Endothelial cell of umbilical vein (primary cell): Measurements from ENCODE around the gene CDC34. TPM values are rescaled to one million over a fixed set of nuclear protein-coding genes. Genes with fewer than 3 reads are reported as not detected.

ENCODE experiments used
- BruUV-seq: library from RNA; stranded (reverse); fragments of 400-500 nt; replicated peaks from 2 replicates; lab custom pipeline; 2021; lab: Mats Ljungman, UMichigan
- CTCF ChIA-PET: fragments of 300-600, 350-600 bp; sonication (Branson Sonifier 250); formaldehyde crosslinking; loops from one replicate; lab custom pipeline; 2021; ENCODE audit warnings: antibody characterized with exemption, inconsistent platforms; lab: Charles Lee
- POLR2A ChIA-PET: fragments of 300-600, 350-600 bp; sonication (Branson Sonifier 250); formaldehyde crosslinking; loops from one replicate; lab custom pipeline; 2021; ENCODE audit warnings: antibody characterized with exemption, inconsistent platforms; lab: Charles Lee
- DNase-seq: peaks from one replicate; pipeline ENCODE4 v3.0.0-alpha.2; 2011; ENCODE audit warnings: low read depth, low spot score
- FAIRE-seq: peaks from 2 replicates; lab custom pipeline; 2011; peaks lifted over from hg19 to GRCh38; lab: Jason Lieb, UNC
- H2AFZ ChIP-seq: 2 replicates; pipeline ENCODE4 v1.6.0; 2012; ENCODE audit warnings: low read depth, low read length, control low read depth, inconsistent platforms
- H3K27ac ChIP-seq: 2 replicates; pipeline ENCODE4 v1.5.1; 2011; ENCODE audit warnings: low read depth, mild to moderate bottlenecking, control low read depth, low read length, moderate library complexity; ENCODE audit not compliant: insufficient read depth
- H3K27me3 ChIP-seq, 2 experiments: 2 replicates each; pipeline versions ENCODE4 v1.6.0 to v1.6.1; 2011; ENCODE audit warnings: low read length in 2 of 2, mixed read lengths in 1 of 2; ENCODE audit not compliant: control insufficient read depth in 2 of 2, insufficient read depth in 2 of 2
- H3K36me3 ChIP-seq, 2 experiments: 2 replicates in 1 of 2; 3 replicates in 1 of 2; pipeline ENCODE4 v1.5.1; 2011; ENCODE audit warnings: low read length in 2 of 2, mild to moderate bottlenecking in 1 of 2, moderate library complexity in 1 of 2; ENCODE audit not compliant: control insufficient read depth in 2 of 2, insufficient read depth in 2 of 2; ENCODE audit errors: extremely low read depth in 1 of 2
- H3K4me1 ChIP-seq: 3 replicates; pipeline ENCODE4 v1.5.1; 2011; ENCODE audit warnings: mild to moderate bottlenecking, low read length; ENCODE audit not compliant: control insufficient read depth, insufficient read depth; ENCODE audit errors: extremely low read depth
- H3K4me2 ChIP-seq: 2 replicates; pipeline ENCODE4 v1.6.1; 2011; ENCODE audit warnings: low read length, control low read depth, mixed read lengths; ENCODE audit not compliant: insufficient read depth
- H3K4me3 ChIP-seq, 3 experiments: fragments of 200-600 bp in 1 of 3; sonication (generic), shearing (Covaris generic) in 1 of 3; replicated peaks in 1 of 3; 2 replicates each; pipeline ENCODE4 v1.5.1; 2011 to 2016; ENCODE audit warnings: control low read depth in 3 of 3, low read length in 3 of 3, mild to moderate bottlenecking in 2 of 3, inconsistent platforms in 1 of 3, low read depth in 1 of 3, moderate library complexity in 1 of 3; ENCODE audit not compliant: insufficient read depth in 1 of 3
- H3K79me2 ChIP-seq: 2 replicates; pipeline ENCODE4 v1.6.0; 2012; ENCODE audit warnings: low read length, inconsistent platforms; ENCODE audit not compliant: control insufficient read depth, insufficient read depth
- H3K9ac ChIP-seq: replicated peaks from 2 replicates; pipeline ENCODE3; 2011; ENCODE audit warnings: low read length, control low read depth; ENCODE audit not compliant: insufficient read depth; ENCODE audit errors: extremely low read depth
- H3K9me1 ChIP-seq: replicated peaks from 3 replicates; pipeline ENCODE4 v1.6.0; 2011; ENCODE audit warnings: mild to moderate bottlenecking, low read length; ENCODE audit not compliant: control insufficient read depth, insufficient read depth; ENCODE audit errors: extremely low read depth
- H3K9me3 ChIP-seq: replicated peaks from 2 replicates; pipeline ENCODE4 v1.5.1; 2012; ENCODE audit warnings: low read length, inconsistent platforms; ENCODE audit not compliant: control insufficient read depth, insufficient read depth
- H4K20me1 ChIP-seq: replicated peaks from 2 replicates; pipeline ENCODE3; 2011; ENCODE audit warnings: mild to moderate bottlenecking, low read length; ENCODE audit not compliant: control insufficient read depth, insufficient read depth; ENCODE audit errors: extremely low read depth
- CTCF ChIP-seq, 2 donors: IDR thresholded peaks; 1 replicate in 1 of 2; 2 replicates in 1 of 2; pipeline ENCODE4 v1.5.1; 2011; ENCODE audit warnings: low read length in 2 of 2, mild to moderate bottlenecking in 2 of 2, moderate library complexity in 2 of 2, control low read depth in 1 of 2, inconsistent platforms in 1 of 2, low read depth in 1 of 2; ENCODE audit not compliant: insufficient read depth in 1 of 2; ENCODE audit errors: extremely low read depth in 1 of 2
- EZH2 ChIP-seq: IDR thresholded peaks from 2 replicates; pipeline ENCODE4 v1.6.1; 2012; ENCODE audit warnings: borderline replicate concordance, low read depth, mild to moderate bottlenecking, moderate library complexity, low read length, inconsistent platforms; ENCODE audit not compliant: severe bottlenecking
- FOS ChIP-seq: IDR thresholded peaks from 2 replicates; pipeline ENCODE4 v1.6.1; 2011; ENCODE audit warnings: mild to moderate bottlenecking, low read length, moderate library complexity, borderline replicate concordance; ENCODE audit not compliant: insufficient read depth
- GATA2 ChIP-seq: IDR thresholded peaks from 2 replicates; pipeline ENCODE4 v1.7.0; 2011; ENCODE audit warnings: low read depth, mild to moderate bottlenecking, moderate library complexity, mixed read lengths, low read length; ENCODE audit not compliant: insufficient read length, insufficient read depth
- JUN ChIP-seq: IDR thresholded peaks from 2 replicates; pipeline ENCODE4 v1.6.1; 2011; ENCODE audit warnings: borderline replicate concordance, low read depth; ENCODE audit not compliant: insufficient read length, insufficient read depth
- MAX ChIP-seq: IDR thresholded peaks from 2 replicates; pipeline ENCODE4 v1.6.1; 2011; ENCODE audit not compliant: insufficient read depth, insufficient read length
- MYC ChIP-seq: IDR thresholded peaks from one replicate; pipeline ENCODE4 v1.6.1; 2011; ENCODE audit warnings: mild to moderate bottlenecking, low read depth, low read length
- POLR2A ChIP-seq: IDR thresholded peaks from 2 replicates; pipeline ENCODE4 v1.6.1; 2012; ENCODE audit warnings: low read depth, mild to moderate bottlenecking, control low read depth, low read length
- POLR2AphosphoS5 ChIP-seq: IDR thresholded peaks from 2 replicates; pipeline ENCODE4 v1.6.1; 2012; ENCODE audit warnings: low read depth, mild to moderate bottlenecking, control low read depth, low read length, moderate library complexity; ENCODE audit not compliant: insufficient read depth
- dilution Hi-C: fragments of 300-500 bp; cut with MboI; formaldehyde crosslinking; loops from one replicate; pipeline ENCODE4 v1.15.0; 2019; ENCODE audit warnings: low sequenced_read_pairs; ENCODE audit not compliant: extremely low pct_ligation_motif_present
- intact Hi-C: fragments of 100-400 bp; cut with micrococcal nuclease; formaldehyde crosslinking; loops from one replicate; pipeline ENCODE4 v1.10.0; 2022
- polyA plus RNA-seq, 4 experiments: library from polyadenylated mRNA; depleted of rRNA in 3 of 4; stranded (reverse) in 3 of 4; unstranded in 1 of 4; fragments of >200 nt; gene quantifications; 2 replicates each; pipeline versions ENCODE4 v1.2.1 to v1.2.3, GENCODE V29; 2011 to 2012; ENCODE audit warnings: missing spikeins in 1 of 4
- total RNA-seq: library from RNA; stranded (reverse); gene quantifications from 2 replicates; pipeline ENCODE4 v1.2.3, GENCODE V29; 2021

The CDC34 gene
- total and polyA plus RNA-seq, 2 donors (not counting 3 experiments of a cell fraction or from before 2014, with no cell fraction given): 90.4 to 92.9 TPM

DNA sequence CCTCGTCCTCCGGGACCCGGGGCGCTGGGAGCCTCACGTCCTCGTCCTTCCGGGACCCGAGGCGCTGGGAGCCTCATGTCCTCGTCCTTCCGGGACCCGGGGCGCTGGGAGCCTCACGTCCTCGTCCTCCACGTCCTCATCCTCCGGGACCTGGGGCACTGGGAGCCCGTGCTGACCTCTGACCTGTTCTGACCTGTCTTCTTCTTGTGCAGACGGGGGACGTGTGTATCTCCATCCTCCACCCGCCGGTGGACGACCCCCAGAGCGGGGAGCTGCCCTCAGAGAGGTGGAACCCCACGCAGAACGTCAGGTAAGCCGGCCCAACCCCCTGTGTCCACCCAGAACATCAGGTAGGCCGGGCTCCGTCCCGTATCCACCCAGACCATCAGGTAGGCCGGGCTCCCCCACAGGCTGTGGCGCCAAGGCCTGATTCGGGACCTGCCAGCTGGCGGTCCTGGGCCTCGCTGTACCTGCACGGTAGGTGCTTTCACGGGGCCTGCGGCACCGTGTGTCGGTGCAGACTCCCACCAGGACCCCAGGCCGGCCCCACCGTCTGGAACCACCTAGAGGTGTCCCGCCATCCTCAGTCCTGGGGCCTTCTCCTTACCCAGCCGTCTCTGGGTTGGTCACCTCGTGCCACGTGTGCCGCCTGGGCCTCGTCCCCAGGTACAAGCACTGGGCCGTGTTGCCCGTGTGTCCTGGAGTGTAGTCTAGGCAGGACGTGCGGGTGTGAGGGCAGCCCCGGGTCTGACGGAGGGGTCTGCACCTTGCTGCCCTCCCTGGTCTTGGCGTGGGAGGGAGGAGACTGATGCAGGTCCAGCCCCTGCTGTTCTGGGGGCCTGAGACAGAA lies 4.7 kb downstream of the CDC34 start:
- Histone ChIP-seq H3K27me3 (no peaks in the 10 kb centered on the region), H3K9me1 (no peaks in the 10 kb centered on the region), H3K79me2 (peaks cover 46% of the 10 kb centered on the region), H2AFZ (no peak overlapping the region), H4K20me1 (no peaks in the 10 kb centered on the region), H3K36me3 (peaks cover 5 to 39% of the 10 kb centered on the region in 2 experiments), H3K9me3 (no peaks in the 10 kb centered on the region), H3K4me3 (no peak overlapping the region), H3K4me1 (peaks cover 13% of the 10 kb centered on the region), H3K4me2 (no peak overlapping the region), H3K27ac (no peak overlapping the region), H3K9ac (no peak overlapping the region)
- POLR2A ChIA-PET: no interaction called here
- CTCF ChIA-PET: no interaction called here
- no peak for TF ChIP-seq MYC
- no peak for TF ChIP-seq MAX
- TF ChIP-seq POLR2AphosphoS5: no peak
- TF ChIP-seq POLR2A: no peak
- no peak for TF ChIP-seq EZH2
- TF ChIP-seq CTCF (IDR thresholded peaks at IDR 0.05; ENCODE audit: extremely low read depth in 1 of 2, insufficient read depth in 1 of 2, low read depth in 1 of 2, low read length in 2 of 2): no peak
- TF ChIP-seq JUN: no peak
- no peak for TF ChIP-seq FOS
- TF ChIP-seq GATA2: no peak
- BruUV-seq: no TSS peak
- FAIRE-seq (no peak), DNase-seq (no peak)
- dilution Hi-C loops (no loop called here), intact Hi-C loops (no loop called here)
